ENCODE data around the gene PRAMEF12.

DNA sequence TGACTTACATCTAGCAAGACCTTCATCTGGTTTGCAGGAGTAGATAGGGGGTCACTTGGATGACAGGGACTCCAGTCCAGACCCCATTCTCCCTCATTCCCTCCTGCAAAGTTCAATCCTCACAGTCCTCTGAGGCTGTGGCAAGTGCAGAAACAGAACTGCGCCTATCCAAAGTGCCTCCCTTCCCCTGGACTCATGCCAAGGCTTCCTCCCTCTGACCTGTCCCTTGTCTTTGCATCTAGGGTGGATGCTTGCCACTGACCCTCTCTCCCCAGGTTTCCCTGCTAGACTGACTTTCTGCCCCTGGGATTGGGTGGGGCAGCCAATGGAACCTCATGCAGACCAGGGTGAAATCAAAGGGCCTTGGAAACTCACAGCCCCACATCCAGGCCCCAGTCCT, 36.4 kb downstream of the PRAMEF12 start:
- TF ChIP-seq ZFP30 (CRISPR knock-in tag; IDR thresholded peaks at IDR 0.05) (no peak), ZNF70 (CRISPR knock-in tag; IDR thresholded peaks at IDR 0.05) (no peak), TCF4 (CRISPR knock-in tag; IDR thresholded peaks at IDR 0.05; ENCODE audit: borderline replicate concordance) (no peak), PPARA (CRISPR knock-in tag; IDR thresholded peaks at IDR 0.05; ENCODE audit: borderline replicate concordance) (no peak), TOX (CRISPR knock-in tag; IDR thresholded peaks at IDR 0.05; ENCODE audit: borderline replicate concordance) (no peak)
- TF ChIP-seq, protein P1, sequence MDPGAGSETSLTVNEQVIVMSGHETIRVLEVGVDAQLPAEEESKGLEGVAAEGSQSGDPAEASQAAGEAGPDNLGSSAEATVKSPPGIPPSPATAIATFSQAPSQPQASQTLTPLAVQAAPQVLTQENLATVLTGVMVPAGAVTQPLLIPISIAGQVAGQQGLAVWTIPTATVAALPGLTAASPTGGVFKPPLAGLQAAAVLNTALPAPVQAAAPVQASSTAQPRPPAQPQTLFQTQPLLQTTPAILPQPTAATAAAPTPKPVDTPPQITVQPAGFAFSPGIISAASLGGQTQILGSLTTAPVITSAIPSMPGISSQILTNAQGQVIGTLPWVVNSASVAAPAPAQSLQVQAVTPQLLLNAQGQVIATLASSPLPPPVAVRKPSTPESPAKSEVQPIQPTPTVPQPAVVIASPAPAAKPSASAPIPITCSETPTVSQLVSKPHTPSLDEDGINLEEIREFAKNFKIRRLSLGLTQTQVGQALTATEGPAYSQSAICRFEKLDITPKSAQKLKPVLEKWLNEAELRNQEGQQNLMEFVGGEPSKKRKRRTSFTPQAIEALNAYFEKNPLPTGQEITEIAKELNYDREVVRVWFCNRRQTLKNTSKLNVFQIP (CRISPR knock-in tag; IDR thresholded peaks at IDR 0.05; ENCODE audit: borderline replicate concordance, low read depth): no peak
- TF ChIP-seq, protein P2, sequence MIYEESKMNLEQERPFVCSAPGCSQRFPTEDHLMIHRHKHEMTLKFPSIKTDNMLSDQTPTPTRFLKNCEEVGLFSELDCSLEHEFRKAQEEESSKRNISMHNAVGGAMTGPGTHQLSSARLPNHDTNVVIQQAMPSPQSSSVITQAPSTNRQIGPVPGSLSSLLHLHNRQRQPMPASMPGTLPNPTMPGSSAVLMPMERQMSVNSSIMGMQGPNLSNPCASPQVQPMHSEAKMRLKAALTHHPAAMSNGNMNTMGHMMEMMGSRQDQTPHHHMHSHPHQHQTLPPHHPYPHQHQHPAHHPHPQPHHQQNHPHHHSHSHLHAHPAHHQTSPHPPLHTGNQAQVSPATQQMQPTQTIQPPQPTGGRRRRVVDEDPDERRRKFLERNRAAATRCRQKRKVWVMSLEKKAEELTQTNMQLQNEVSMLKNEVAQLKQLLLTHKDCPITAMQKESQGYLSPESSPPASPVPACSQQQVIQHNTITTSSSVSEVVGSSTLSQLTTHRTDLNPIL (CRISPR knock-in tag; IDR thresholded peaks at IDR 0.05; ENCODE audit: low read depth): no peak

Data from SK-N-SH treated with all-trans-retinoic acid at 6 μM for 48 hours (cell line).